DMS153 treated with DMSO at 0.1 percent for 48 hours (cell line): ENCODE measurements around the gene NECTIN4.
A peak's percentile ranks its signal among the peaks of the same experiment; 100 is the strongest.

Source experiments
- DNase-seq: peaks from one replicate; lab custom pipeline; 2025; ENCODE audit not compliant: unreplicated experiment; lab: John Stamatoyannopoulos, UW

NECTIN4 gene

DNA sequence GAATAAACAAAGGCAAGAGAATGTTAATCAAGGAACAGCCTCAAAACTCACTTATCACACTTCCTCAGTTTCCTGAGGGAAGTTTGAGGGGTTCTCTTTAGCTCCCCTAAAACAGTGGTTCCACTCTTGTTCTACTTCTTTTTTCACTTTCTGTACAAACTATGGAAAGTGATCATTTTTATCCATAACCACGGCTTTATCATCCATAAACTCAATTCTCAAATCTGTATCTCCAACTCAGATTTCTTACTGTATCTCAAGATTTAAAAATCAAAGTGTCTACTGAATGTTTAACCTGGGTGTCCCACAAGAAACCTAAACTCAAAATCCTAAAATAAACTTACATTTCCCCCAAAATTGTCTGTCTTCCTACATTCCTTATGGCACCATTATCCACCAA lies 24.6 kb upstream of the NECTIN4 start:
- no peak for DNase-seq

DNA sequence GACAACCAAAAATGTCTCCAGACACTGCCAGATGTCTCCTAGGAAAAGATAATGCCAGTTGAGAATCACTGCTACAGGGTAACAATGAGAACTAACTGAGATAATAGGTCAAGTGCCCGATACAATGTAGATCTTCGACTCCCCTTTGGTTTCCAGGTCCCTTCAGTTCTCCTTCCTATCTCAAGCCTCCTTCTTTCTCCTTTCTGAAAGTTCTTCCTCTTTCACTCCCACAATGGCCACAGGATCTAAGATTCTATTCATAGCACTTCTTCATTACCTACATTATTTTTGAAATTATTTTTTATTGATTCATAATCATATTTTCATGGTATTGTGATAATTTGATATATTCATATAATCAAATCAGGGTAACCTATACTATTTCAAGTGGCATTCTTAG lies 22.2 kb upstream of the NECTIN4 start:
- DNase-seq, result no peak

DNA sequence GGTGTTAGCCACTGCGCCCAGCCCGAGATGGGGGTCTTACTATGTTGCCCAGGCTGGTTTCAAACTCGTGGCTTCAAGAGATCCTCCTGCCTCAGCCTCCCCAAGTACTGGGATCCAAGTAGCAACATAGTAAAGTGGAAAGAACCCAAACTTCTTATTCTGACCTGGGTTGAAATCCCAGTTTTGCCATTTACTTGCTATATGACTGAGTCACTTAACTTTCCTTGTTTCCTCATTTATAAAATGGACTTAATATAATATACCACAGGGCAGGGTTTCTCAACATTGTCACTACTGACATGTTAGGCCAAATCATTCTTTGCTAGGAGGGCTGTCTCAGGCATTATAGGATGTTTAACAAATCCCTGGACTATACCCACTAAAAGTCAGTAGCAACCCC lies 21.8 kb upstream of the NECTIN4 start:
- no peak for DNase-seq

DNA sequence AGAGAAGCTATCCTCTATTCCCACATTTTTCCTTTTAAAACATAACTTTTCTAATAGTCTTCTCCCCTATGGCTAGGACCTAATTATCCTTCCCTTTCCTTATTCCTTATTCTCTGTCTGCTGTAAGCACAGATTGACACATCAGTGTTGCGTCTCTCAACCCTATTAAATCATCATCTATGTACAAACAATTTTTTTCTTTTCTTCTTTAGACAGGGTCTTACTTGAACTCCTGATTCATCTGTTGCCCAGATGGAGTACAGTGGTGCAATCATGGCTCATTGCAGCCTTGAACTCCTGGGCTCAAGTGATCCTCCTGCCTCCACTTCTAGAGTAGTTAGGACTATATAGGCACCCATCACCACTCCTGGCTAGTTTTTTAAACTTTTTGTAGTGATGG lies 17.1 kb upstream of the NECTIN4 start:
- no peak for DNase-seq

DNA sequence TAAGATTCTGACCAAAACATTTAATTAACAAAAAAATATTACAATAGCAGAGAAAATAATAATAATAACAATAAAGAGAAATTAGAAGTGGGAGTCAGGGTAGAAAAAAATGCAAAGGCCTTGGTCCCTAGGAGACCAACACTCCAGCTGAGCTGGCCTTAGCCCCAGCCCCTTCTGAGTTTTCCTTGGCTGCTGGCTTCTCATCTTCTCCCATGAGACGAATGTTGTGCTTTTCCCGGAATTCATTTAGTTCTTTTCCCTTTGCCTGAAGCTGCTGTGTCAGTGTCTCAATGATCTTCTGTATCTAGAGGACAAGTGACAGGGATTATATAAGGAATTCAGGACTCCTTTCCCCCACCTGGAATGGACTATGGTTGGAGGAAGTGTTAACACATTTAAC lies 11.2 kb upstream of the NECTIN4 start:
- no peak for DNase-seq

DNA sequence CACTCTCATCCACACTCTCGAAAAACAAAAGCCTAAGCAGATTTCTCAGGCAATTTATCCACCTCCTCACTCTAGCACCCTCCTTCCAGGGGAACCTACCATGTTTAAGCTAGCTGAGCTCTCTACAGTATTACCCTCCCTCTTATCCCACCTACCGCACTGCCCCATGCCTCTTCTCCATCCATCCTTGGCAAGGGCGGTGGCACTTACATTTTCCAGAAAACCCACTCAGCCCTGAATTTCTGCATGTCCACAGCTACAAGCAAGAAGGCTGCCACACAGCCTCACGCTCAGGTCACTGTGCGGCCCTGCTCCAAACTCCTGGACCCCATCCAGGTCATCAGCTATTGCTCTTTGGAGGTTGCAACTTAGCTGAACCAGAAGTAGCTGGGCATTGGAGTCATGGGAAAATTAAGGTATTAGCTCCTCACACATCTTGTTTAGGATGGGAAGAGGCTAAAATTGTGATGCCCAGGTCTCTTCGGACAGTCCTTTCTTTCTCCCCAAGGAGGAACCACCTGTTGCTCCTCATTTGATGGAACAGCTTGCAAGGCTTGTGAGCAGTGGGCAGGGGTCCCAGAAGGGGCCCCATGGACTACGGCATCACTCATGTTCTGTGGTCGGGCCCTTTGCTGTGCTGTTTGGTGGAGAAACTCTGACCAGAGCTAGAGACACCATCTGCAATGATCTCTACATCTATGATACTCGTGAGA lies 9.9 kb upstream of the NECTIN4 start:
- DNase-seq, result no peak

DNA sequence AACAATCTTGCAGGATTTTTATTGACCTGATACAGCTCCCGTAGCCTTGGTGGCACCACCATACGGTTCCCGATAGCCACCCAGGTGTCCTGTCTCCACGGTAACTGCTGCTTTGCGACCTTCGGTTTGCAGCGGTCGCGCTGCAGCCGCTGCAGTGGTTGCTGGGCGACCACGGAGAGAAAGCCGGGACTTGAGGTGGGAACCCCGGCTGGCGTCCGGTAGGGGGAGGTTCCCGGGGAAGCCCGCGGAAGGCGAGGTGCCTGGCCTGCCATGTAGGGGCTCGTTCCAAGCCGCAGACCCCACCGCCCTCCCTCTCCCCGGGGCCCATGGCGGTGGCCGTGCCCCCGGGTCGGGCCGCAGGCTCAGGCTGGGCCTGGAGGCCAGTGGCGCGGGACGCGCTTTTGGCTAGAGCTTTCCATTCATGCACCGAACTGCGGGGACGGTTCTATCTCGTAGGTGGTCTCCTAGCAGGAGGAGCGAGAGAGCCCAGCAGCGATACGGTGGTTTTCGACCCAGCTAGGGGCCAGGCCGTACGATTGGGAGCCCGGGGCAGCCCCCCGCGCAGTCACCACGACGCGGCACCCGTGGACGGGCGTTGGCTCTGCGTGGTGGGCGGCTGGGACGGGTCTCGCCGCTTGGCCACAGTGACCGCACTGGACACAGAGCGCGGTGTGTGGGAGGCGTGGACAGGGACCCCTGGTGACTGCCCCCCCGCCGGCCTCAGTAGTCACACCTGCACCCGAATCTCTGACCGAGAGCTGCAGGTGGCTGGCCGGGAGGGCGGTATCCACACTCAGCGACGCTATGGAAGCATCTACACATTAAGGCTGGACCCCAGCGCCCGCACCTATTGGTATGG lies 9.1 kb upstream of the NECTIN4 start, which contains the start of gene KLHDC9:
TSS of gene KLHDC9 (plus strand) at position 152 of the 859 bp plus-strand sequence. CDS start at position 327, 175 bp downstream.
- DNase-seq, result peak; percentile 95

DNA sequence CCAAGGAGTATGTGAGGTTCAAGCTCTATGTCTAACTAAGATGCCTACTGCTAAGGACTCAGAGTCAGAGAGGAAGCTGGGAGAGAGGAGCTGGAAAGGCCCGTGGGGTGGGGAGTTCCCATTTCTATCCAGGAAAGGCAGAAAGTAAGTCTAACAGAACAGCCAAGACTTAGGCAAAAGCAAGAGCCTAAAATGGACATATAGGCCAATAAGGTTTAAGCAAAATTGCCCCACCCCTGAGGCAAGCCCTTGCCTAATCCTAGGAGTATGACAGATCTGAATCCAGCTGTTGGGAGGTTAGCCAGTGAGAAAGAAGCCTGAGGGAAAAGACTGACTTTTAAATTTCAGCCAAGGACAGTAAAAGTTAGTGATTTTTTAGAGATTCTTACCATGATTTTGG lies 7.2 kb upstream of the NECTIN4 start:
- no peak for DNase-seq

DNA sequence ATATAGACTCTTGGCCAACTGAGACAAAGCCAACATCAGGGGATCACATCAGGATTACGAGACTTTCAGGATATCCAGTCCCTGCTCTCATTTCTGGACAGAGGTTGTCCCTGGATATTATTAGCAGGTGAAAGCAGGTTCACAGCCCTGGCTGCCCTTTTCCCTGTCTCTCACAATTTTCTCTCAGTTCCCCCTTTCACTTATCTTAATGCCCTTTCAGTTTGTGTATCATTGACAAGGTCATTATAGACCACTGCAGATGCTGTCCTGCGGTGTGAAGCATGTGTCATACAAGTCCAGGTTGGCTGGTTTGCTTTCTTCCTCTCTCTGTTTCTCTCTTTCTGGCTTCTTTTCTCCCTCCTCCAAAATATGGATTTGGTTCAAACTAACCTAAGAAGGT lies 6.7 kb upstream of the NECTIN4 start:
- no peak for DNase-seq

DNA sequence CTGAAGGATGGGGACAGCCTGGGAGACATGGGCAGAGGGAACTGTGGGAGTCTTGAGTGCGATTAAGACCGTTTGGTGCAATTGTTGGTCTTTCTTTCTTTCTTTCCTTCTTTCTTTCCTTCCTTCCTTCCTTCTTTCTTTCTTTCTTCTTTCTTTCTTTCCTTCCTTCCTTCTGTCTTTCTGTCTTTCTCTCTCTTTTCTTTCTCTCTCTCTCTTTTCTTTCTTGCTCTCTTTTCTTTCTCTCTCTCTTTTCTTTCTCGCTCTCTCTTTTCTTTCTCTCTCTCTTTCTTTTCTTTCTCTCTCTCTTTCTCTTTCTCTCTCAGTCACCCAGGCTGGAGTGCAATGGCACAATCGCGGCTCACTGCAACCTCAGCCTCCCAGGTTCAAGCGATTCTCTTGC lies 5.9 kb upstream of the NECTIN4 start:
- no peak for DNase-seq

DNA sequence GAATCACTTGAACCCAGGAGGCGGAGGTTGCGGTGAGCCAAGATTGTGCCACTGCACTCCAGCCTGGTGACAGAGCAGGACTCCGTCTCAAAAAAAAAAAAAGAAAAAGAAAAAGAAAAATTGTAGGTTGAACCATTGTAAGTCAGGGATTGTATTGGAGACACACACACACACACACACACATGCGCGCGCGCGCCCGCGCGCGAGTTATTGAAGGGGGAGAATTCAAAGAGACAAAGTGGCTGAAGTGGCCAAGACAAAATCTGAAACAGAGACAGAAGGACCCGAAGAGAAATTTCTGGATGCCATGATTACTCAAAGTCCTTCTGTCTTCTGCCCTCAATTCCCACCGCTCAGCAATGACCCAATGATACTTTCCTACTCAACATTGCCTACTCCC lies 5.1 kb upstream of the NECTIN4 start:
- DNase-seq, result no peak

DNA sequence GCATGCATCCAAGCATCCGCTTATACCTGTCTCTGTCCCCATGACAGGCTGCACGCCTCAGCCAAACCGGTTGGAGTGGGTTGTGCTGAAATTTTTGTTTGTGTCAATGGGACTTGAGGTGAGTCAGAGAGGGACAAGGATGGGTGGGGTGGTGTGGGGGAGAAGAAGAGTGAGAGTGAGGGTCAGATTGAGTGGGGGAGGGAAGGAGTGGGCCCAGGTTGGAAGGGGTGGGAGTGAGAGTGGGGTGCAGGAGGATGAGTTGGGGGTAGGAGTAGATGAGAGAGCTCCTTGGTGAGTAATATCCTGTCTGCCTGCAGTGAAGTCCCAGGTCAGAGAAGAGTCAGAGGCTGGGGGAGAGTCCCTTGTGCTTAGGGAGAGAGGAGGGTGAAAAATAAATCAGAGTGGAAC lies 3.3 kb upstream of the NECTIN4 start:
- DNase-seq, result no peak

DNA sequence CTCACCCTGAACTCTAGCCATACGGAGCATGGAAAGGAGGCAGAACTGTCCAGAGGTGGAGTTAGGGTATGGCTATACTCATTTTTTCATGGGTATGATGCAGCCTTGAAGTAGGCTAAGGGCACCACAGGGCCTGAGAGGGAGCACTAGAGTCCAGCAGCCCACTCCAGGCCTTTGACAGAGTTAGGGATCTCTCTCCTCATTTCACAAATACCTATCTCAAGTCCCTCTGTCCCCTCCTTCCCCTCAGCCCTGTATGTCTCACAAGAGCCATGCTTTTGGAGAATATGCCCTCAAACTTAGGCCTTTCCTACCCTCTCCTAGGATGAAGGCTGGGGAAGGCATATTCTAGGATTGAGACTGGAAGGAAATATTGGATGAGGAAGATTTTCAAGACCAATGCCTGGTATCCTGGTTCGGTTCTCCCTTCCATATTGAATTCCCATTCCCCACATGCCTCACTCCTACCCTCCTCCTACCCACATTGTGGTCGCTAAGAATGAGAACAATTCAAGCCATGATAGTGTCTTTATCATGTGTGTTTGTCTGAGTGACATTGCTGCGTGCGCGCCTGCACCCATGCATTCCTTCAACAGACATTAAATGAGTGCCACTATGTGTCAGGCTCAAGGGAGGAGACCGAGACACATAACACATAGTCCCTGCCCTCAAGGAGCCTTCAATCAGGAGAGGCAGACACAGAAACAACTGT lies 2.6 kb upstream of the NECTIN4 start:
- DNase-seq, result no peak

DNA sequence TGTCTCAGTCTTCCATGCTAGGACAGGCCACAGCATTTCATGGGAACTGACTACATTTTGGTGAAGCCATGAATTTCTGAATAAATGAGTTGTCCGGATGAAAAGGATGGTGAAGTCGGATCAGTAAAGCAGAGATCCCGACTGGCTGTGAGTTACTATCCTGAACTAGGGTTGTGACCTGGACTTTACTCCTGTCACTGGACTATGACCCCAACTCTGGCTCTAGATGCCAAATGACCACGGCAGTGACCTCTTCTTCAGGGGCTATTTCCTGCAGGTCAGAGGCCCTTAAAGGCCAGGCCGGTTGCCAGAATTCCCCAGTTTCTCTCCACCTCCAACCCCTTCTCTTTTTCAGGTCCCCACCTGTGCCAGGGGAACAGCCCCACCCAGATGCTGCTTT lies 1.7 kb upstream of the NECTIN4 start:
- DNase-seq, result no peak

DNA sequence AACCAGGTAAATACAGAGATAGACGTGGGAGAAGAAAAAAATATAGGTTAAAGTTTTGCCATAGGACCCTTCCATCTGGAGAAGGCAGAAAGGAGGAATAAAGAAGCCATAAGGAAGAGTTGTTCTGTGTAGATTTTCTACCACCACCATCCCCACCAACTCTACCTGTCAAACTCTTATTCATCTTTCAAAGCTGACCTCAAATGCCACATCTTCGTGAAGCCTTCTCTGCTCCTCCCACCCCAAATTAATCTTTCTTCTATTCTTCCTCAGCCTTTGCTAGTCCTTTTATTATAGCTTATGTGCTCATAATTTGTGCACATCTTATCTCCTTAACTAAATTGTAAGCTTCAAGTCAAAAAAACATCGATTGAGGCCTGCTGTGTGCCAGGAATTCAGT lies 1.3 kb upstream of the NECTIN4 start:
- DNase-seq, result no peak

DNA sequence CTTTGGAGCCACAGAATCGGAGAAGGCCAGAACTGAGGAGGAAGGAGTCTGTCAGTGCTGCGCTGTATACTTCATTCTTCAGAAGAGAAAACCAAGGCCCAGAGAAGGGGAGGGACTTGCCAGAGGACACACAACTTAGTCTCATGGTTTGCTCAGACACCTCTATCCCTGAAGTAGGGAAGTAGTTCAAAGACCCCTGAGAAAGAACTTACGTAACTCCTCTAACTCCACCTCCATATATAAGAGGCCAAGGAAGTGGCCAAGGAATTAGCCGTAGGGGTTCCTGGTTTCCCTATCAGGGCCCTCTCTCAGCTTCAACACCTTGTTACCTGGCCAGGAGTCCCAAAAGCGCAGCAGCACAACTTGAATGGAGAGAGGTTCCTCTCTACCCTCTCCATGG lies 580 bp upstream of the NECTIN4 start:
- DNase-seq, result no peak

DNA sequence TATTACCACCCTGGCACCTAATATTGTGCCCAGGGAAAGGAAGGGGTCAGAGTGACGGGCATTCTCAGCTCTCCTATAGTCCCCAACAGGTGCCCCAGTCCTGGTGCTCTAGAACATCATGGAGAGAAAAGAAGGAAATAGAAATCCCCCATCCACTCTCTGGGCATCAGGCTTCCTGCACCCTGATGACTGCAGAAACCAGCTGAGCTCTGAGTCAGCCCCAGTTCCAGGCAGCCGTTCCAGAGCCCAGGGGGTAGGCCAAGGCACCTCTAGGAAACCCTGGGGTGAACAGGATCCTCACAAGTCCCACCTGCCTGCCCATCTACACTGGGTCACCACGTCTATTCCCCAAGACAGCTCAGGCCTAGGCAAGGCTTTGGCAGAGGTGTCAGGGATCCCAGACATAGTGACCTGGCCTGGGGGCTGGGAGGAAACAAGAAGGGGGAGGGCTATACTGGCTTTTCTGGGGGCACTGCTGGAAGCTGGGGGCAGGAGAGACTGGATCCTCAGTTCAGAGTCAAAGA lies 709 bp downstream of the NECTIN4 start:
- DNase-seq, result no peak

DNA sequence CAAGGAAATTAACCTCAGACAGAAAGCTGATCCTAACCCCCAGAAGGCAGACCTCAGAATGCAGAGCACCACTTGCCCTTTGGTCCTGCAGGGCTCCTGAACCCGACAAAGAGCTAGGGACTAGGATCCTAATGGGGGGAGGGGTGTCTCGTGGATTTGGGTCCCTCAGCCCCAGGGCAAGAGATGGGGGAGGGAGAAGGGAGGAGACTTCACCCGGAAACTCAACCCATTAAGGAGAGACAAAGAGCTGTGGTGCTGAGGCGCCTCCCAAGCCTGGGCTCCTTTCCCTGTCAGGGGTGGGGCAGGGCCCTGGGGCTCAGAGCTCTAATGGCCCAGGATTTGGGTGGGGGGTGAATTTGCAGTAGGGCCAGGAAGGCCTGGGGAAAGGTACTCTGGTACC lies 2.9 kb downstream of the NECTIN4 start:
- no peak for DNase-seq

DNA sequence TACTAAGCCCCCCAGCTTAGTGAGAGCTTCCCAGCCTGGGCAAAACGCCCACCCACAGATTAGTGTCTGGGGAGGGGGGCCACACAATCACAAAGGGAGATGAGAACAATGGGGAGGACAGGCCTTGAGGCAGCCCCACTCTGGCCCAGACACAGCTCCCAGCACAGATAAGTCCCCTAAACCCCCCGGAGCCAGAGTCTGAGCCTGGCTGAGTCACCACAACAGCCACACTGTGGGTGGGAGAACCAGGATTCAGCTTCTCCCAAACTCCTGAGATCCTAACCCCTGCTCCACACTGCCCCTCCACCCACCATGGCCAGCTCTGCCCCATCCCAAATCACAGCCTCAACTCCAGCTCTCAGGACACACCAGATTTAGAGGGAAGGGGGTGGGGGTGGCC lies 4.2 kb downstream of the NECTIN4 start:
- no peak for DNase-seq

DNA sequence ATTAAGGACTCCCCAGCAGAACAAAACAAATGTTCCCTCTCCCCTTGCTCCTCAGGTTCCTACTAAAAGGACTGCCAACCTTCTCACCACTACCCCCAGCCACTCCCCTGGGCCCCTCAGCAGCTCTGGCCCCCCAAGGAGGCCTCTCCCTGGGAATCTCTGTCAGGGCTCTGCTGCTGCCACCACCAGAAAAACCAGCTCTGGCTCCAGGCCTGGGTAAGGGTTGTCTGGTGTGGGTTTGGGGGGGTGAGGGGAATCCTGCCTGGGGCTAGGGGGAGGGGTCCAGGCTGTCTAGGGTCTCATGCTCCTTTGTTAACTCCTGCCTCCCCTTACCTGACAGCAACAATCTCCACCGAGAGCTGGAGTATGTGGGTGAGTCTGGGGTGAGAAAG lies 4.8 kb downstream of the NECTIN4 start:
- no peak for DNase-seq

DNA sequence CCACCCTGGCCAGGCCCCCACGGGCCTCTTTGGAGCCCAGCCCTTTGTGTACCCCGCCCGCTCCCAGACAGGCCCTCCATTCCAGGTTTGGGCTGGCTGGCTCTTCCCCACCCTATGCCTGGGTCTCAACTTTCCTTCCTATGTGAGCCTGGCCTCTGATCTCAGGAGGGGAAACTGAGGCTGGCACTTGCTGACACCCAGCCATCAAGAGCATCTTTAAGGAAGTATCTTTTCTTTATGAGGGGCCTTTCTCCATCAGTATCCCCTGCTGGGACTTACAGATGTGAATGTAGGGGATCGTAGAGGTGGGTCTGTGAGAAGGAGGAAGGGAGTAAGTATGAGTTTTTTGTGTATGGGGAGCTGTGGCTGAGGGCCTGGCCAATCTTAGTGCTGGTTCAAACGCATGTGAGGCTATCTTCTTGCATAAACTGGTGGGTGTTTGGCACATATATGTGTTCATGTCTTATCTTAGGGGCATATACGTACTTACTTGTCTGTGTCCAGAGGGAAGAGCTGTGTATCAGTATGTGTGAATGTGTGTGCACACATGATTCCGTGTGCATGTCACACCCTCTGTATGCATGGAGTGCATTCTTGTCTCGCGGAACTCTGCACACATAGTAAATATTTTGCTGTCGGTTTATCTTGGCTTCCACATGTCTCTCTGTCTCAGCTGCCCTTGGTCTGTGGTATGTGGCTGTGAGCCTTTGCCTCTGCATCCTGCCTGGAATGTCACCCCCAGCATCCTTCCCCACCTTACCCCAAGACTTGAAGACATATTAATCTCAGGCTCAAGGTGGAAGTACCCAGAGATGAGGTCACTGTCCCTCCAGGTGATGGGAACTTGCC lies 5.4 kb downstream of the NECTIN4 start:
- no peak for DNase-seq
